Stimulated activated CD8-positive, alpha-beta memory T cell treated with anti-CD3 and anti-CD28 coated beads, Interleukin-4, amount 100 ng/mL, for 1 hour (primary cell): ENCODE results near the gene CD44.
A peak's percentile ranks its signal among the peaks of the same experiment; 100 is the strongest.

Experiments used
- DNase-seq, 2 donors: peaks; one replicate each; pipeline ENCODE4 v3.0.0-alpha.2; 2020; ENCODE audit warnings: low read depth in 2 of 2, low spot score in 1 of 2

CD44 gene

DNA sequence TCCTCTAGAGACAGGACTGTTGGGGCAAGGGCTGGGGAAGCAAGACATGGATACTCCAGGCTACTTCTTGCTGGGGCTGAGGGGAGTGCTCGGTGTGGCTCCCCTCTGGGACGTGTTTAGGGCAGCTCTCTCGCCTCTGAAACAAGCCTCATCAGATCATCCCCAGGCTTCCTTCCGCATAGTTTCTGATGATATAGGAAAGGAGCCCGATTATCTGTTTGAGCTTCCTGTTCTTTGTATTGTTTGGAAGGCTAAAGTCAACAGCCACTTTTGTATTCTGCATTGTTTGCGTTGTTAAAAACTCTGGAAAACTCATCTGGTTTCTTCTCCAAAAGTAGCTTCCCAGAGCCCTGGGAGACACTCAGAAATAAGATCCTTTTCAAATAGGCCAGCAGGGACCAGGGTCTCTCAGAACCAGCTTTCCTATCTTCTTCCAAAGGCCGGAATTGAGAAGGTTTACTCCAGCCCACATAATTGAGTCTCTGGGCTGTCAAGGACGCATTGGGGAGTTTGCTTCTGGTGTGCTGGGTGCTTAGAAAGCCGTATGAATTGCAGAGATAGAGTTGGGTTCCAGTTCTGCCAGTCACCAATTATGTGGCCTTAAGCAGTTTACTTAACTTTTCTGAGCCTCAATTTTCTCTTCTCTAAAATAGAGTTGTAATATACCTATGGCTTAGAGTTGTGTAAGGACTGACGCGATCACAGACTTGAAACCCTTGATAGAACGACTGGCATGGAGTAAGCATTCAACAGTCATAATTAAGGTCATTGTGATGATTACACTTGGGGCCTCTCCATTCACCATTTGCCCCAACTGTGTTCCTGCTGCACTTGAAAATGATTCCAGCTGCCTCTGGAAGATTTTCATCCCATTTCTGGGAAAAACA lies 19.1 kb downstream of the CD44 start:
- DNase-seq = no peak

DNA sequence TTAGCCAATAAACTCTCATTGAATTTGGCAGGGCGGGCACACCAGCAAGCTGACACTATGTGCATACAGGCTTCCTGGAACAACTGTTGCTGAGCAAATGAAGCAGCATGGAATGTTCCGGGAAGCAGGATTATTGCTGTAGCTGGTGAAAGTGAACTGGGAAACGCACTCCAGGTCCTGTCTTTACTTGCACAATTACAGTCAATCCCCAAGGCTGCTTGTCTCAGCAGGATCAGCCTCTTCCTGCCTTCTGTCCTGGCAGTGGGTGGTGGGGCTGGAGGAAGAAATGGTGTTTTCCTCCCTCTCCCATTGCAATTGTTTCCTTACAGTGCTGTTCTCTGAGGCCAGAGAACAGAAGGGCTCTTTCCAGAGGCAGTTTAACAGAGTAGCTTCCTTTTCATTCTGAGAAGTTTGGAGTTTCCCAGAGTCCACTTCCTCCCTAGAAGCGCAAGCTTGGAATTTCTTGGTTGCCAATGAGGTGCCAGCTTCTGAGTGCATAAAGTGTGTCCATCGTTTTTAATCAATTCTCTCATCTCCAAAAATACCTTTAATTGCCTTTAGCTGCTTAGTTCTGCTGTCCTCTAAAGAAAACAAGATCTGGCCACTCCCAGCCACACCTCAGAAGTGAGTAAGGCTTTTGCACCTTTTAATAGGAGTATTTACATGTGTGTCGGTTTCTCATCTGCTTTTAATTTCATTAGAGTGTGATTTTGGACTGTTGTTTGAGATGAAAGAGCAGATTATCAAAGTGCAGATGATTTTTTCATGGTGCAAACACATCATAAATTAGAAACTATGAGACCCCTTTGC lies 19.9 kb downstream of the CD44 start:
- no peak for DNase-seq

- no peak for DNase-seq
Observed at GRCh38 chr11:35160246-35160824, 21.4 kb downstream of the CD44 start.

GRCh38 chr11:35160902-35161597 lies 22.1 kb downstream of the CD44 start:
- DNase-seq = no peak

- DNase-seq = no peak
Observed at GRCh38 chr11:35162745-35163144, 23.8 kb downstream of the CD44 start.

- DNase-seq = no peak
Observed at GRCh38 chr11:35163209-35163608, 24.2 kb downstream of the CD44 start.

- no peak for DNase-seq
Observed at GRCh38 chr11:35163702-35164496, 24.9 kb downstream of the CD44 start.

DNA sequence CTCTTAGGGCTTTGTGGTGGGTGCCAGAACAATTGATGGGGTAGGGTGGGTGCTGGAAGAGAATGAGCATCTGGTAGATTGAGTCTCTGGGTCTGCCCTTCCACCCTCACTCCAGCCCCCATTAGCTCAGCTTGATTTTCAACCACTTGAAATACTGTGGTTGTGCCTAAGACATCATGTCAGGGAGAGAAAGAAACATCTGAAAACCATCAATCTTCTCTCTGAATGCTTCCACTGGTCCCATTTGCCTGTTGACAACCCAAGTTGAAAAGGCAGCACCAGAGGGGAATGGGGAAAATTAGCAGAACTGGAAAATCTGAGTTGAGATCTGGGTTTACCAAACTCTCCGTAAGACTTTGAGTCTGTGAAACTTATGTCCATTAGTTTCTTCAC lies 26.1 kb downstream of the CD44 start:
- DNase-seq = no peak

DNA sequence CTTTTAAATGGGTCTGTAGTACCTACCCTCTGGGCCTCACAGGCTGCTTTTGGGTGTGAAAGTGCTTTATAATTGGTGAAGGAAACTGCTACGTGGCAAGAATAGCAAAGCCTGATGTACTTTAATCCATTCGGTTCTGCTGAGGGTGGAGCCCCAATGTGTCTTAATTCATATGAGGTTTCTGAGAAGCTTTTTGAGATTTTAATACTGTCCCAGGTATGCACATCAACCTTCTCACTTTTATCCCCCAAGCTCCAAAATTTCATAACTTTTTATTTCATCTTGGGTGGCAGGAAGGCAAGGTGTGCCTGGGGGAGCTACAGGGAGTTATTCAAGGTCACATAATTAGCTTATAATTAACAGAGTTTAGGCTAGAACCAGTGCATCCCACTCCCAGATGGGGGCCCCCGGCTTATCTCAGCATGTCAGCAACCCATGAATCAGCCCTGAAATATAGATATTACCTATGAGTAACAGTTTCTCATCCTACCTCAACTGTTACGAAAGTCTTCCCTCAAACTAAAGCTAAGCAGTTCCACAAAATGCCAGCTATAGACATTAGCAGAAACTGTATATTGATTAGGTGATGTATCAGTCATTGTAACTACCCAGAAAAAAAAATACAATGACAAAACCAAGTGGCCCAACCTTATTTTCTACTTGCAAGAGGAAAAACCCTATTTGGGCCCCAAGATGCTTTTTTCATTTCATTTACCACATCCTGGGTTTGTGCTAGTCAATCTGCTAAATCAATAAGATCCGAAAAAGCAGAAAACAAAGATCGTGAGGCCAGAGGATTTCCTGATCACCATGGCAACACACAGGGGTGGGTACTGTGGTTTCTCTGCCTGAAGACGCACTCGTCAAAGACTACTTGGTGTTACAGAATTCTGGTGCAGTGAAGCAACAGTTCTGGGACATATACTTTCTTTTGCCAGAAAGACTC lies 26.7 kb downstream of the CD44 start:
- peak; percentile 47 to 75 for DNase-seq

- no peak for DNase-seq
Observed at GRCh38 chr11:35166369-35167360, 27.7 kb downstream of the CD44 start.

DNA sequence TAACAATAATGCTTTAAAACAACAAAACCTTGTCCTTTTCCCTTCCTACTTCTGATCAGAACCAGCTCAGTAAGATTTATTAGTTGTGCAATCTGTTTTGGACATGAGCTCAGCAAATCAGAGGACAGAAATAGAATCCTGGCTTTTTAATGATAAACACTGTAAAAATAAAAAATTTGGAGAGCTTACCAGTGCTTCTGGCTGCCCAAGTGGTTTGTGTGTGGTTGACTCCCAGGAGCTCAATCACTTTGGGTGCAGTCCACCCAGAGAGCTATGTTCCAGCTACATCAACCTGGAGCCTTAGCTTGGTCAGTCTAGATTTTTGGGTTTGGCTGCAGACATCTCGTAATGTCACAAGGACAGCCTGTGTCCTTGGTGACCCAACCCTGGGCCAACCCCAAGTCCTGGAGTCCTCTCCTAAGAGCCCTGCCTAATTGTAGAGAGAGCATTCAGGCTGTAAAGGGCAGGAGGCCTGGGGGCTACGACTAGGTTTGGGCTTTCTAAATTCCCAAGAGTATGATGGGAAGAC lies 28.5 kb downstream of the CD44 start:
- no peak for DNase-seq

DNA sequence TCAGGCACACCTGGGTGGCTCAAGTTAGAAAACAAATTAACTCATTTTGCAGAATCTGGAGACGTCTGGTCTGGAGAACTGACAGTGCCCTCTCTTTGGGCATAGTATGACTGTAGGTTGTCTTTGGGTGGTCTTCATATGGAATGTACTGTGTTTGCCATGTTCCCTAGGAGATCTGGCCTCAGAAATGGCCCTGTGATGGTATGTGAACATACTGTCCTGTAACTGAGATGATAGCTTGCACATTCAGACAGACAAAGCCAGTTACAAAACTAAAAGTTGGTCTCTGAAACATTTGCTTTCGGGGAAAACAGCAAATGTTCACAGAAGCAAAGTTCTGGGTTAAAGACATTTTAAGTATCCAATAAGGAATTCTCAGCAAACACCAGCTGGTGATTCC lies 29.7 kb downstream of the CD44 start:
- DNase-seq = no peak

DNA sequence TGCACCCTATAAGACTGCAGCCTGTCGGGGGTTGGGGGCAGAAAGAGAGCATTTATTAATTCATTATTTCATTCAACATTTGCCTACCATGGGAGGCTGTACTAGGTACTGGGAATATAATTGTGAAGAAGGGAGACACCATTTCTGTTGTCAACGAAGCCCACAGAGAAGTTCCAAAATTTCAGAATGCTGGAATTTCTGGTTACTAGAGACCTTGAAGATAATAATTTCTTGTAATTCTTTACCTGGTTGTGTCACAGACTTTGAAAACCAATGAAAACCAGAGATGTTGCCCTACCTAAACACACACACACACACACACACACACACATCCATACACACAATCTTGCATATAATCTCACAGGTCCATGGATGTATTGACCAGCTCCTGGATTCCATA lies 30.1 kb downstream of the CD44 start:
- no peak for DNase-seq

DNA sequence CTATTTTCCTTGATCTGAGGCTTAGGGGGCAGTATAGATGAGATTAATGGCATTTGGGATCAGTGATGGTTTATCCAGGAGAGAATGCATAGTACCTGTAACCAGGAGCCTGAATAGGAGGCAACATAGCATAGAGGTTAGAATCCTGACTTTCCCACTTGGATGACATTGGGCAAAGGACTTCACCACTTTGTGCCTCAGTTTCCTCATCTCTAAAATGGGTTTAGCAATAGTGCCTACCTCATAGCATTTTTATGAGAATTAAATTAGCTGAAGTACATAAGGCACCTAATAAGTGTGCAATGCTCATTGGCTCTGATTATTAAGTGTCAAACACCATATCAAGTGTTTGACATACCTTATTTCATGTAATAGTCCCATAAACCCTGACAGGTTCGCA lies 30.8 kb downstream of the CD44 start:
- DNase-seq = no peak

- no peak for DNase-seq
Observed at GRCh38 chr11:35170503-35170902, 31.5 kb downstream of the CD44 start.

- no peak for DNase-seq
Observed at GRCh38 chr11:35171226-35171625, 32.3 kb downstream of the CD44 start.

- DNase-seq = no peak
Observed at GRCh38 chr11:35173011-35173511, 34.1 kb downstream of the CD44 start.
